Stimulated activated CD8-positive, alpha-beta memory T cell treated with anti-CD3 and anti-CD28 coated beads, Interleukin-12 subunit alpha, Interleukin-12 subunit beta, amount 100 ng/mL, for 4 hours (primary cell): Measurements from ENCODE around the gene RASGRP4.
"Not testable (repeated sequence)": the region's sequence is repeated elsewhere in the genome, so short reads cannot be mapped to it uniquely, and the experiment has no call there.

ENCODE experiments used
- DNase-seq: peaks from one replicate; pipeline ENCODE4 v3.0.0-alpha.2; 2020; ENCODE audit warnings: low read depth

Gene RASGRP4, protein sequence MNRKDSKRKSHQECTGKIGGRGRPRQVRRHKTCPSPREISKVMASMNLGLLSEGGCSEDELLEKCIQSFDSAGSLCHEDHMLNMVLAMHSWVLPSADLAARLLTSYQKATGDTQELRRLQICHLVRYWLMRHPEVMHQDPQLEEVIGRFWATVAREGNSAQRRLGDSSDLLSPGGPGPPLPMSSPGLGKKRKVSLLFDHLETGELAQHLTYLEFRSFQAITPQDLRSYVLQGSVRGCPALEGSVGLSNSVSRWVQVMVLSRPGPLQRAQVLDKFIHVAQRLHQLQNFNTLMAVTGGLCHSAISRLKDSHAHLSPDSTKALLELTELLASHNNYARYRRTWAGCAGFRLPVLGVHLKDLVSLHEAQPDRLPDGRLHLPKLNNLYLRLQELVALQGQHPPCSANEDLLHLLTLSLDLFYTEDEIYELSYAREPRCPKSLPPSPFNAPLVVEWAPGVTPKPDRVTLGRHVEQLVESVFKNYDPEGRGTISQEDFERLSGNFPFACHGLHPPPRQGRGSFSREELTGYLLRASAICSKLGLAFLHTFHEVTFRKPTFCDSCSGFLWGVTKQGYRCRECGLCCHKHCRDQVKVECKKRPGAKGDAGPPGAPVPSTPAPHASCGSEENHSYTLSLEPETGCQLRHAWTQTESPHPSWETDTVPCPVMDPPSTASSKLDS

DNA sequence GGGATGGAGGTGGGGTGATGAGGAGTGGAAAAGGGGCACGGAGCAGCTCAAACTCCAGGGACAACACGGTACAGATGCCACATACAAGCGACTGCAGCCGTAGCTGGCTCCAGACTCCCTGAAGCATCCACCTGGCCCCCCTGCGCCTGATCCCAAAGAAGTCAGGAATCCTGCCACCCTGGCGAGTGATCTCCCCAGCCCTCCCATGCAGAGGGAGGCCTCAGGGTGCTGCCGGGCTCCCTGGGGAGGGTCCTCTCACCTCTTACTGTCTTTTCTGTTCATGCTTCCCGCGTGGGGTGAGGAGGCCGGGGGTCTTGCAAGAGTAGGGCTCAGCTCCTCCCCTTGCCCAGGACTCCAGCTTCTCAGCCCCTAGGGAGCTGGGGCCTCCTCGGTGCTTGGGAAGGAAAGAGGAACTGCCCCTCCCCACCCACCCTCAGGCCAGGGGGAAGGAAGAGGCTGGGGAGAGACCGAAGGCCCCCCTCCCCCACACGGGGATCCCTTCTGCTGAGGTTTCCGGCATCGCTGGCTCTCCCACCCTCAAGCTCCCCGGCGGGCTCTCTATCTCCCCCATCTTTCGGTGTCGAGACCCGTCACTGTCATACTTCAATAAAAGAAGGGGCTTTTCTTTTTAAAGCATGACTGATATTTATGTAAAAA is at the start of gene RASGRP4:
Gene RASGRP4, minus strand, starts transcription at position 410 of the 657 bp plus-strand sequence. Its CDS starts 128 bp downstream, at position 282.
- no peak for DNase-seq

- no peak for DNase-seq
Measured at GRCh38 chr19:38475176-38475575, 49.2 kb upstream of the RASGRP4 start.

- DNase-seq: no peak
Measured at GRCh38 chr19:38473201-38473600, 47.2 kb upstream of the RASGRP4 start.

DNA sequence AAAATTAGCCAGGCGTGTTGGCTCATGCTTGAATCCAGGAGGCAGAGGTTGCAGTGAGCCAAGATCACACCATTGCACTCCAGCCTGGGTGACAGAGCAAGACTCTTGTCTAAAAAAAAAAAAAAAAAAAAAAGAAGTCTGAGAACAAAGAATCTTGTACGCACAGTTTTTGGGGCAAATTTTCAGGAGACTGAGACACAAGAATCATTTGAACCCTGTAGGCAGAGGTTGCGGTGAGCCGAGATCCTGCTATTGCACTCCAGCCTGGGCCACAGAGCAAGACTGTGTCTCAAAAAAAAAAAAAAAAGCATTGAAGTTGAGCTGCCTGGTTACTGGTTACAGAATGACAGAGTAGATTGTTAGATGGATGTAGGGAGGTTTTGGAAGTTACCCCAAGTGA is 46.7 kb upstream of the RASGRP4 start:
- not testable (repeated sequence) for DNase-seq

GRCh38 chr19:38470788-38471480 is 44.9 kb upstream of the RASGRP4 start:
- no peak for DNase-seq

- DNase-seq: no peak
Measured at GRCh38 chr19:38469151-38469550, 43.1 kb upstream of the RASGRP4 start.

- no peak for DNase-seq
Measured at GRCh38 chr19:38467541-38468525, 41.8 kb upstream of the RASGRP4 start.

- no peak for DNase-seq
Measured at GRCh38 chr19:38466050-38466449, 40.0 kb upstream of the RASGRP4 start.

DNA sequence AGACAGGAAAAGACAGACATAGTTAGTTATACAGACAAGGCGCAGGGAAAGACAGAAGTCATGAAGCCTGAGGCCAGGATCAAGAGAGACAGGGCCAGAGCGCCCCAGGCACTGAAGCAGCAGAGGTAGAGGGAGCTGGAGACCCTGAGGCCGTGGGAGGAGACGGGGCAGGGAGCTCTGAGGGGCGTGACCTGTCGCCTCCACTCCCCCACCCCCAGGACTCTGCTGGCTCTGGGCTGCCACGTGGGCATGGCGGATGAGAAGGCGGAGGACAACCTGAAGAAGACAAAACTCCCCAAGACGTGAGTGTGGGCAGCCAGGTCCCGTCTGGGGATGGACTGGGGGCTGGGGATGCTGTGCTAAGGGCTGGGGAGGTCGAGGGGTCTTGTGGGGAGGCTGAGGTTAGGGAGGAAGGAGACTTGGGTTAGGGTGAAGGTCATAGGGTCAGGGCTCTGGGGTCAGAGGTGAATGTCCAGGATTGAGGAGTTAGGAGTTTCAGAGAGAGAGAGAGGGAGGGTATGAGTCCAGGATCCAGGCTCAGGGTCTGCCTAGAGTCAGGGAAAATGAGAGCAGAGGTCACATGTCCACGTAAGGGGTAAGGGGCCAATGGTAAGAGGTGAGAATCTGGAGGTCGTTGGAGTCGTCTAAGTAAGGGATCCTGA is 38.5 kb upstream of the RASGRP4 start:
- DNase-seq: no peak

DNA sequence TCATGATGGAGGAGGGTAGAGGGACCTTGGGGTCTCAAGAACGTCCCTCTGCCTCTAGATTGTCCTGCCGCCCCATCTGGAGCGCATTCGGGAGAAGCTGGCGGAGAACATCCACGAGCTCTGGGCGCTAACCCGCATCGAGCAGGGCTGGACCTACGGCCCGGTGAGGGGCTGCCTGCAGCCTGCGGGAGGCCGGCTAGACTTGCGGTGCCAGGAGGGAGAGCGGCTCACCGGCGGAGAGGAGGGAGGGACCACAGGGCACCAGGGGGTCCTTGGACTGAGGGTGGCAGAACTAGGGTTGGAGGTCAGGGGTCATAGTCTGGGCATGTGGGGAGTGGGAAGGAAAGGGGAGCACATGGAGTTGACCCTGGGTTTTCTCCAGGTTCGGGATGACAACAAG is 37.3 kb upstream of the RASGRP4 start:
- DNase-seq: no peak

- no peak for DNase-seq
Measured at GRCh38 chr19:38458991-38459390, 33.0 kb upstream of the RASGRP4 start.

DNA sequence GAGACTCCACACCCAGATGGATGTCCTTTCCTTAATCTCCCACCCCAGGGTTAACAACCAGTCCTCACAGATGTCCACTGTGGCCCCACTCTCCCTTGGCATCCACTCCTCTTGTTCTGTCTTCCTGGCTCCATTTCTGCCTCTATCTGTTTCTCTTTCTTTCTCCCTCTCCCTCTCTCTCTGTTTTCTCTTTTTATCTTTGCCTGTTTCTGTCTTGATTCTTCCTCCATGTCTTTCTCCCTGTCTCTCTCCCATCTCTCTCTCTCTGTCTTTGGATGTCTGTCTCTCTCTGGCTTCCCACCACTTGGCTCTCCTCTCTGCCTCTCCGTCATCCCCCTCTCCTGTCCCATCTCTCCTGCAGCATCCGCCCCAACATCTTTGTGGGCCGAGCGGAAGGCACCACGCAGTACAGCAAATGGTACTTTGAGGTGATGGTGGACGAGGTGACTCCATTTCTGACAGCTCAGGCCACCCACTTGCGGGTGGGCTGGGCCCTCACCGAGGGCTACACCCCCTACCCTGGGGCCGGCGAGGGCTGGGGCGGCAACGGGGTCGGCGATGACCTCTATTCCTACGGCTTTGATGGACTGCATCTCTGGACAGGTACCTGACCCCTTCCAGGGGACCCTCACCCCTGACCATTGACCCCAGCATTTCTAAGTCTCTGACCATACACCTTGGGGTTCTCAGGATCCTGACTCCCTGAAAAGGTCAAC is 31.8 kb upstream of the RASGRP4 start:
- DNase-seq: no peak

- DNase-seq: no peak
Measured at GRCh38 chr19:38457202-38457601, 31.2 kb upstream of the RASGRP4 start.

DNA sequence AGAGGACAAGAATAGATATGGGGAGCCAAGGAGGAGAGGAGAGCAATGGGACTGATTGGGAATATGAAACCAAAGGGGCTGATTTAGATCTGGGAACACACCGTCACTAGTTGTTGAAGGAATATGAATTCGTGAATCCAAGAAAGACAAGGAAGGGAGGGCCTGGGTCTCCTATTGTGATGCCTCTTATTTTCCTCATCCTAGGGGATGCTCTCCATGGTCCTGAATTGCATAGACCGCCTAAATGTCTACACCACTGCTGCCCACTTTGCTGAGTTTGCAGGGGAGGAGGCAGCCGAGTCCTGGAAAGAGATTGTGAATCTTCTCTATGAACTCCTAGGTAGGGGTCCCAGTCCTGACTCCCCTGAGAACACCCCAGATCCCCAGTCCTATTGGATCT is 29.0 kb upstream of the RASGRP4 start:
- no peak for DNase-seq

DNA sequence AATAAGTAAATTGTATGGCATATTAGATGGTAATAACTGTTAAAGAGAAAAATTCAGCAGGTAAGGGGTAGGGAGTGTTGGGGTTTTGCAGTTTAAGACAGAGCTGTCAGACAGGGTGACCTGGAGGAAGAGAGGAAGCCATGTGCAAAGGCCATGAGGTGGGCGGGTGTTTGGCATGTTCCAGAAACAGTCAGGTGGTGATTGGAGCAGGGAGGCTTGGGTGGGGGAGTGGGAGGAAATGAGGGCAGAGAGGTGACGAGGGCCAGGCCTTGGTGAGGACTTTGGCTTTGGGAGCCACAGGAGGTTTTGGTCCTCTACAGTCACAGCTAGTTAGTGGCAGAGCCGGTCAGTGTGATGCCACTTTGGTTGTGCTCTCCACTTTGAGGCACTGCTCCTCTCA is 27.6 kb upstream of the RASGRP4 start:
- no peak for DNase-seq

- DNase-seq: no peak
Measured at GRCh38 chr19:38452430-38453366, 26.7 kb upstream of the RASGRP4 start.

DNA sequence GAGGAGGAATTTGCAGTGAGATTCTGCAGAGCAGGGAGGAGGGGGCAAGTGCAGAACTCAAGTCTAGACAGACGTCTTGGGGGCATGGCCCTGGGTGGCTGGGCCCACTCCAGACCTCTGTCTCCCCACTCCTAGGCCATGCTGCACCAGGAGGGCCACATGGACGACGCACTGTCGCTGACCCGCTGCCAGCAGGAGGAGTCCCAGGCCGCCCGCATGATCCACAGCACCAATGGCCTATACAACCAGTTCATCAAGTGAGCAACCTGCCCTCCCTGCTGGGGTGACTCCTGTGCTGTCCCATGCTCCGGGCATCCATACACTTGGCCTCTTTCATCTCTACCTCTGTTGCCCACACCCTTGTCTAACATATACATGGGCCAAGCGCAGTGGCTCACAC is 25.6 kb upstream of the RASGRP4 start:
- no peak for DNase-seq

DNA sequence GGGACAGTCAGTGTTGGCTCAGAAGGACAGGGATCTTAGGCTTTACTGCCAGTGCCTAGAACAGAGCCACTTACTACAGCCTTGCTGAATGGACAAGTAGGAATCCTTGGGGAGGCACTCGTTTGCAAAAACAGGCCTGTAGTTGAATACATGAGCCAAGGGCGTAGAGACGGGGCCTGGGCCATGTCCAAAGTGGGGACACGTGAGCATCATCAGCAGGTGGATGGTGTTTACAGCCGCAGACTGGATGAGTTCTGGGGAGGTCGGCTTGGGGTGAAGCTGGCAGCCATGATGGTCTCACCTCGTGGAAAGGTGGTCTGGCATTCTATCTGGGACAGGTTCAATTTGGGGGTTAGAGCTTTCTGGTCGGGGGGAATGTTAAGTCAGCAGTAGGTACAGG is 25.0 kb upstream of the RASGRP4 start:
- DNase-seq: no peak

DNA sequence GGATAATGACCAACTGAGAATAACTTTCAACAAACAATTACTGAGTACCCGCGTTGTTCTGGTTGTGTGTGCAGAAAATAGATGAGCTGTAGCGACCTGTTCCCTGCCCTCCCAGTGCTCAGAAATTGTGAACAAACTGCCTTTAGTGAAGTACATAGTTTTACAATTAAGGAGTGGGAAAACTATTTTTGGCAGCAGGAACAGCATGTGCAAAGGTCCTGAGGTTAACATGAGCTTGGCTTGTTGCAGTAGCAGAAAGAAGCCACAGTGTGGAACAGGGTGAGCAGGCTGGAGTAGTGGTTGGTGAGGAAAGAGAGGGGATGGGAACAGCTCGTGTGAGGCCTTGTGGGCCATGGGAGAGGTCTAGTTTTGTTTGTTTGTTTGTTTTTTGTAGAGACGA is 23.5 kb upstream of the RASGRP4 start:
- no peak for DNase-seq
